Endothelial cell of umbilical vein (primary cell): ENCODE data around the gene SLC36A2. TPM values are rescaled to one million over a fixed set of nuclear protein-coding genes. Genes with fewer than 3 reads are reported as not detected.

ENCODE experiments used
- BruUV-seq: library from RNA; stranded (reverse); fragments of 400-500 nt; replicated peaks from 2 replicates; lab custom pipeline; 2021; lab: Mats Ljungman, UMichigan
- CTCF ChIA-PET: fragments of 300-600, 350-600 bp; sonication (Branson Sonifier 250); formaldehyde crosslinking; loops from one replicate; lab custom pipeline; 2021; ENCODE audit warnings: antibody characterized with exemption, inconsistent platforms; lab: Charles Lee
- POLR2A ChIA-PET: fragments of 300-600, 350-600 bp; sonication (Branson Sonifier 250); formaldehyde crosslinking; loops from one replicate; lab custom pipeline; 2021; ENCODE audit warnings: antibody characterized with exemption, inconsistent platforms; lab: Charles Lee
- DNase-seq: peaks from one replicate; pipeline ENCODE4 v3.0.0-alpha.2; 2011; ENCODE audit warnings: low read depth, low spot score
- FAIRE-seq: peaks from 2 replicates; lab custom pipeline; 2011; peaks lifted over from hg19 to GRCh38; lab: Jason Lieb, UNC
- H2AFZ ChIP-seq: 2 replicates; pipeline ENCODE4 v1.6.0; 2012; ENCODE audit warnings: low read depth, low read length, control low read depth, inconsistent platforms
- H3K27ac ChIP-seq: 2 replicates; pipeline ENCODE4 v1.5.1; 2011; ENCODE audit warnings: low read depth, mild to moderate bottlenecking, control low read depth, low read length, moderate library complexity; ENCODE audit not compliant: insufficient read depth
- H3K27me3 ChIP-seq, 2 experiments: 2 replicates each; pipeline versions ENCODE4 v1.6.0 to v1.6.1; 2011; ENCODE audit warnings: low read length in 2 of 2, mixed read lengths in 1 of 2; ENCODE audit not compliant: control insufficient read depth in 2 of 2, insufficient read depth in 2 of 2
- H3K36me3 ChIP-seq, 2 experiments: 2 replicates in 1 of 2; 3 replicates in 1 of 2; pipeline ENCODE4 v1.5.1; 2011; ENCODE audit warnings: low read length in 2 of 2, mild to moderate bottlenecking in 1 of 2, moderate library complexity in 1 of 2; ENCODE audit not compliant: control insufficient read depth in 2 of 2, insufficient read depth in 2 of 2; ENCODE audit errors: extremely low read depth in 1 of 2
- H3K4me1 ChIP-seq: 3 replicates; pipeline ENCODE4 v1.5.1; 2011; ENCODE audit warnings: mild to moderate bottlenecking, low read length; ENCODE audit not compliant: control insufficient read depth, insufficient read depth; ENCODE audit errors: extremely low read depth
- H3K4me2 ChIP-seq: 2 replicates; pipeline ENCODE4 v1.6.1; 2011; ENCODE audit warnings: low read length, control low read depth, mixed read lengths; ENCODE audit not compliant: insufficient read depth
- H3K4me3 ChIP-seq, 3 experiments: fragments of 200-600 bp in 1 of 3; sonication (generic), shearing (Covaris generic) in 1 of 3; replicated peaks in 1 of 3; 2 replicates each; pipeline ENCODE4 v1.5.1; 2011 to 2016; ENCODE audit warnings: control low read depth in 3 of 3, low read length in 3 of 3, mild to moderate bottlenecking in 2 of 3, inconsistent platforms in 1 of 3, low read depth in 1 of 3, moderate library complexity in 1 of 3; ENCODE audit not compliant: insufficient read depth in 1 of 3
- H3K79me2 ChIP-seq: 2 replicates; pipeline ENCODE4 v1.6.0; 2012; ENCODE audit warnings: low read length, inconsistent platforms; ENCODE audit not compliant: control insufficient read depth, insufficient read depth
- H3K9ac ChIP-seq: replicated peaks from 2 replicates; pipeline ENCODE3; 2011; ENCODE audit warnings: low read length, control low read depth; ENCODE audit not compliant: insufficient read depth; ENCODE audit errors: extremely low read depth
- H3K9me1 ChIP-seq: replicated peaks from 3 replicates; pipeline ENCODE4 v1.6.0; 2011; ENCODE audit warnings: mild to moderate bottlenecking, low read length; ENCODE audit not compliant: control insufficient read depth, insufficient read depth; ENCODE audit errors: extremely low read depth
- H3K9me3 ChIP-seq: replicated peaks from 2 replicates; pipeline ENCODE4 v1.5.1; 2012; ENCODE audit warnings: low read length, inconsistent platforms; ENCODE audit not compliant: control insufficient read depth, insufficient read depth
- H4K20me1 ChIP-seq: replicated peaks from 2 replicates; pipeline ENCODE3; 2011; ENCODE audit warnings: mild to moderate bottlenecking, low read length; ENCODE audit not compliant: control insufficient read depth, insufficient read depth; ENCODE audit errors: extremely low read depth
- CTCF ChIP-seq, 2 donors: IDR thresholded peaks; 1 replicate in 1 of 2; 2 replicates in 1 of 2; pipeline ENCODE4 v1.5.1; 2011; ENCODE audit warnings: low read length in 2 of 2, mild to moderate bottlenecking in 2 of 2, moderate library complexity in 2 of 2, control low read depth in 1 of 2, inconsistent platforms in 1 of 2, low read depth in 1 of 2; ENCODE audit not compliant: insufficient read depth in 1 of 2; ENCODE audit errors: extremely low read depth in 1 of 2
- EZH2 ChIP-seq: IDR thresholded peaks from 2 replicates; pipeline ENCODE4 v1.6.1; 2012; ENCODE audit warnings: borderline replicate concordance, low read depth, mild to moderate bottlenecking, moderate library complexity, low read length, inconsistent platforms; ENCODE audit not compliant: severe bottlenecking
- FOS ChIP-seq: IDR thresholded peaks from 2 replicates; pipeline ENCODE4 v1.6.1; 2011; ENCODE audit warnings: mild to moderate bottlenecking, low read length, moderate library complexity, borderline replicate concordance; ENCODE audit not compliant: insufficient read depth
- GATA2 ChIP-seq: IDR thresholded peaks from 2 replicates; pipeline ENCODE4 v1.7.0; 2011; ENCODE audit warnings: low read depth, mild to moderate bottlenecking, moderate library complexity, mixed read lengths, low read length; ENCODE audit not compliant: insufficient read length, insufficient read depth
- JUN ChIP-seq: IDR thresholded peaks from 2 replicates; pipeline ENCODE4 v1.6.1; 2011; ENCODE audit warnings: borderline replicate concordance, low read depth; ENCODE audit not compliant: insufficient read length, insufficient read depth
- MAX ChIP-seq: IDR thresholded peaks from 2 replicates; pipeline ENCODE4 v1.6.1; 2011; ENCODE audit not compliant: insufficient read depth, insufficient read length
- MYC ChIP-seq: IDR thresholded peaks from one replicate; pipeline ENCODE4 v1.6.1; 2011; ENCODE audit warnings: mild to moderate bottlenecking, low read depth, low read length
- POLR2A ChIP-seq: IDR thresholded peaks from 2 replicates; pipeline ENCODE4 v1.6.1; 2012; ENCODE audit warnings: low read depth, mild to moderate bottlenecking, control low read depth, low read length
- POLR2AphosphoS5 ChIP-seq: IDR thresholded peaks from 2 replicates; pipeline ENCODE4 v1.6.1; 2012; ENCODE audit warnings: low read depth, mild to moderate bottlenecking, control low read depth, low read length, moderate library complexity; ENCODE audit not compliant: insufficient read depth
- dilution Hi-C: fragments of 300-500 bp; cut with MboI; formaldehyde crosslinking; loops from one replicate; pipeline ENCODE4 v1.15.0; 2019; ENCODE audit warnings: low sequenced_read_pairs; ENCODE audit not compliant: extremely low pct_ligation_motif_present
- intact Hi-C: fragments of 100-400 bp; cut with micrococcal nuclease; formaldehyde crosslinking; loops from one replicate; pipeline ENCODE4 v1.10.0; 2022
- polyA plus RNA-seq, 4 experiments: library from polyadenylated mRNA; depleted of rRNA in 3 of 4; stranded (reverse) in 3 of 4; unstranded in 1 of 4; fragments of >200 nt; gene quantifications; 2 replicates each; pipeline versions ENCODE4 v1.2.1 to v1.2.3, GENCODE V29; 2011 to 2012; ENCODE audit warnings: missing spikeins in 1 of 4
- total RNA-seq: library from RNA; stranded (reverse); gene quantifications from 2 replicates; pipeline ENCODE4 v1.2.3, GENCODE V29; 2021

Gene SLC36A2
- total and polyA plus RNA-seq, 2 donors (not counting 3 experiments of a cell fraction or from before 2014, with no cell fraction given), result not detected

GRCh38 chr5:151328734-151329133 lies 18.6 kb downstream of the SLC36A2 start:
- DNase-seq, result no peak
- Histone ChIP-seq H3K36me3 (no peaks in the 10 kb centered on the region), H4K20me1 (no peaks in the 10 kb centered on the region), H3K4me1 (no peaks in the 10 kb centered on the region), H3K4me2 (no peak overlapping the region), H3K79me2 (no peaks in the 10 kb centered on the region), H3K4me3 (no peak overlapping the region), H2AFZ (no peak overlapping the region), H3K9me3 (no peaks in the 10 kb centered on the region), H3K27ac (no peak overlapping the region), H3K27me3 (no peaks in the 10 kb centered on the region), H3K9me1 (no peaks in the 10 kb centered on the region), H3K9ac (no peak overlapping the region)
- no TSS peak for BruUV-seq
- ChIA-PET CTCF (interaction anchor here (0.8 kb wide), 1 partner anchor 13 kb away, joined by 3 read pairs; no protein-coding TSS in a partner anchor), POLR2A (no interaction called here)
- dilution Hi-C loops, result no loop called here
- no peak for TF ChIP-seq MAX
- no peak for TF ChIP-seq MYC
- no peak for TF ChIP-seq EZH2
- TF ChIP-seq JUN, result no peak
- TF ChIP-seq FOS, result no peak
- TF ChIP-seq POLR2AphosphoS5, result no peak
- TF ChIP-seq CTCF (IDR thresholded peaks at IDR 0.05; ENCODE audit: extremely low read depth in 1 of 2, insufficient read depth in 1 of 2, low read depth in 1 of 2, low read length in 2 of 2), result no peak
- TF ChIP-seq GATA2, result no peak
- TF ChIP-seq POLR2A, result no peak
- FAIRE-seq, result no peak
- intact Hi-C loops, result no loop called here
